A204.1 (cell line): ENCODE measurements around the gene ACTR2.
"Not testable (repeated sequence)": the region's sequence is repeated elsewhere in the genome, so short reads cannot be mapped to it uniquely, and the experiment has no call there.

Experiments used
- FAIRE-seq: peaks from 2 replicates; lab custom pipeline; 2012; peaks lifted over from hg19 to GRCh38; lab: Jason Lieb, UNC

ACTR2 gene

GRCh38 chr2:65314801-65315441, 87.3 kb downstream of the ACTR2 start:
- no peak for FAIRE-seq

- no peak for FAIRE-seq
Observed at GRCh38 chr2:65316072-65316471, 88.4 kb downstream of the ACTR2 start.

GRCh38 chr2:65317351-65317750, 89.7 kb downstream of the ACTR2 start:
- not testable (repeated sequence) for FAIRE-seq

GRCh38 chr2:65317841-65318240, 90.2 kb downstream of the ACTR2 start:
- FAIRE-seq, result no peak

GRCh38 chr2:65319072-65319673, 91.5 kb downstream of the ACTR2 start:
- FAIRE-seq, result no peak

GRCh38 chr2:65319674-65320041, 92.0 kb downstream of the ACTR2 start:
- FAIRE-seq, result no peak

- no peak for FAIRE-seq
Observed at GRCh38 chr2:65320042-65320725, 92.6 kb downstream of the ACTR2 start.
